Measurements from ENCODE around the gene TJP1.

DNA sequence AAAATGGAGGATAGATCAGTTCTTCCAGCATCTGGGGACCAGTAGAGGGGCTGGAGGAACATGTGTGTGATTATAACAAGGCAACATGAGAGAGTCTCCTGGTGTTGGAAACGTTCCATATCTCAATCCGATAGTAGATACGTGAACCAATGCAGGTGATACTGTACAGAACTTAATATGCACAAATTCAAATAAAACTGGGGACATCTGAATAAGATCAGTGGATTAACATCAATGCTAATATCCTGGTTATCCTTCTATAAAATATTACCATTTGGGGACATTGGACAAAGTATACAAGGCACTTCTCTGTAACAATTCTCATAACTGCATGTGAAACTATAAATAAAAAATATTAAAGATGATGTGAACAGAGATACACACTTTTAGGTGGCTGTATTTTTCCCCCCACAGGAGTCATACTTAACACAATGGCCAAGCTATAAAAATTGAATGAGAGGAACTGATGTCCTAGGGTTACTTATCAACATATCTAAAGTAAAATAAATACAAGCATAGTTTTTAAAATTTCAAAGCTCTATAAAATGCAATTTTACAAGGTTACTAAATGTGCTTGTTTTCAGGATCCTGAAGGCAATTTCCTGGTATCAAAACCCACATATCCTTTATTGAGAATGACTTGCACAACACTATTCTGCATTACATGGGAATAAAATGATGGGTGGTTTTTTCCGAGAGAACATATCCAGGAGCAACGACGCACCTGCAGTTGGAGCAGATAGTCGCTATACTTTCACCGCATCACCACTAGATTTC, 31.1 kb upstream of the TJP1 start:
- TF ChIP-seq, protein P1, sequence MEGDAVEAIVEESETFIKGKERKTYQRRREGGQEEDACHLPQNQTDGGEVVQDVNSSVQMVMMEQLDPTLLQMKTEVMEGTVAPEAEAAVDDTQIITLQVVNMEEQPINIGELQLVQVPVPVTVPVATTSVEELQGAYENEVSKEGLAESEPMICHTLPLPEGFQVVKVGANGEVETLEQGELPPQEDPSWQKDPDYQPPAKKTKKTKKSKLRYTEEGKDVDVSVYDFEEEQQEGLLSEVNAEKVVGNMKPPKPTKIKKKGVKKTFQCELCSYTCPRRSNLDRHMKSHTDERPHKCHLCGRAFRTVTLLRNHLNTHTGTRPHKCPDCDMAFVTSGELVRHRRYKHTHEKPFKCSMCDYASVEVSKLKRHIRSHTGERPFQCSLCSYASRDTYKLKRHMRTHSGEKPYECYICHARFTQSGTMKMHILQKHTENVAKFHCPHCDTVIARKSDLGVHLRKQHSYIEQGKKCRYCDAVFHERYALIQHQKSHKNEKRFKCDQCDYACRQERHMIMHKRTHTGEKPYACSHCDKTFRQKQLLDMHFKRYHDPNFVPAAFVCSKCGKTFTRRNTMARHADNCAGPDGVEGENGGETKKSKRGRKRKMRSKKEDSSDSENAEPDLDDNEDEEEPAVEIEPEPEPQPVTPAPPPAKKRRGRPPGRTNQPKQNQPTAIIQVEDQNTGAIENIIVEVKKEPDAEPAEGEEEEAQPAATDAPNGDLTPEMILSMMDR (IDR thresholded peaks at IDR 0.05 in 4 of 5, conservative IDR thresholded peaks at IDR 0.05 in 1 of 5): no peak
- TF ChIP-seq POLR2A (IDR thresholded peaks at IDR 0.05): no peak
